NT2/D1 (cell line): ENCODE measurements around the gene HPCAL1.

ENCODE experiments used
- YY1 ChIP-seq: IDR thresholded peaks from 2 replicates; pipeline ENCODE4 v1.6.1; 2011; ENCODE audit not compliant: insufficient read length, insufficient read depth
- ZNF274 ChIP-seq: IDR thresholded peaks from 2 replicates; pipeline ENCODE4 v1.6.1; 2011; ENCODE audit warnings: mild to moderate bottlenecking, low read depth, low read length

GRCh38 chr2:10375570-10376281 lies 73.0 kb downstream of the HPCAL1 start:
- TF ChIP-seq ZNF274 = no peak
- no peak for TF ChIP-seq YY1
